ENCODE results near the gene PPP1R18.

DNA sequence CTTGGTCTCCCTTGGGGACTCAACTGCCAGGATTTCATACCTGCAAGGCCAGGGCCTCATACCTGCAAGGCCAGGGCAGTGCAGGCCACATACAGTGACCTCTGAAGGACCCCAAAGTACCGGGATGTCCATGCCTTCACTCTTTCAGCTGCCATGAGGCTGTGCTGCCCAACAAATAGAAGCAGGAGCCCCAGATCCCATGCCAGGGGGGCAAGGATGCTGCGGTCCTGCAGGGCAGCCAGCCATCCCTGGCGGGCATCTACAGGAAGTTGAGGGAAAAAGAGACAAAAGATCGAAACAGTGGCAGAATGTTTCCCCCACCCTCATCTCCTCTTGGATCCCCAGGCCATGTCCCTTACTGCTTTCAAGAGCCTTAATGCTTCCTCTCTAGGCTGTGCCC lies 3.5 kb upstream of the PPP1R18 start:
- TF ChIP-seq, protein P1, sequence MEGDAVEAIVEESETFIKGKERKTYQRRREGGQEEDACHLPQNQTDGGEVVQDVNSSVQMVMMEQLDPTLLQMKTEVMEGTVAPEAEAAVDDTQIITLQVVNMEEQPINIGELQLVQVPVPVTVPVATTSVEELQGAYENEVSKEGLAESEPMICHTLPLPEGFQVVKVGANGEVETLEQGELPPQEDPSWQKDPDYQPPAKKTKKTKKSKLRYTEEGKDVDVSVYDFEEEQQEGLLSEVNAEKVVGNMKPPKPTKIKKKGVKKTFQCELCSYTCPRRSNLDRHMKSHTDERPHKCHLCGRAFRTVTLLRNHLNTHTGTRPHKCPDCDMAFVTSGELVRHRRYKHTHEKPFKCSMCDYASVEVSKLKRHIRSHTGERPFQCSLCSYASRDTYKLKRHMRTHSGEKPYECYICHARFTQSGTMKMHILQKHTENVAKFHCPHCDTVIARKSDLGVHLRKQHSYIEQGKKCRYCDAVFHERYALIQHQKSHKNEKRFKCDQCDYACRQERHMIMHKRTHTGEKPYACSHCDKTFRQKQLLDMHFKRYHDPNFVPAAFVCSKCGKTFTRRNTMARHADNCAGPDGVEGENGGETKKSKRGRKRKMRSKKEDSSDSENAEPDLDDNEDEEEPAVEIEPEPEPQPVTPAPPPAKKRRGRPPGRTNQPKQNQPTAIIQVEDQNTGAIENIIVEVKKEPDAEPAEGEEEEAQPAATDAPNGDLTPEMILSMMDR (IDR thresholded peaks at IDR 0.05): no peak
- no peak for TF ChIP-seq POLR2A (IDR thresholded peaks at IDR 0.05)
